H9 (cell line): ENCODE measurements around the gene CCDC13. TPM values are rescaled to one million over a fixed set of nuclear protein-coding genes. Genes with fewer than 3 reads are reported as not detected.
A peak's percentile ranks its signal among the peaks of the same experiment; 100 is the strongest.

ENCODE experiments used
- DNase-seq: peaks from one replicate; pipeline ENCODE4 v3.0.0-alpha.2; 2017
- H2AFZ ChIP-seq: one replicate; pipeline ENCODE4 v1.6.1; 2013; ENCODE audit warnings: mild to moderate bottlenecking, low read length, control low read depth, moderate library complexity
- H2AK5ac ChIP-seq: 2 replicates; pipeline ENCODE4 v1.6.1; 2013; ENCODE audit warnings: low read length, control low read depth, mixed read lengths; ENCODE audit not compliant: insufficient read length
- H2BK120ac ChIP-seq: one replicate; pipeline ENCODE4 v1.6.1; 2013; ENCODE audit warnings: low read depth, mild to moderate bottlenecking, low read length, control low read depth, inconsistent platforms; ENCODE audit not compliant: poor library complexity, severe bottlenecking
- H2BK12ac ChIP-seq: 2 replicates; pipeline ENCODE4 v1.6.1; 2013; ENCODE audit warnings: low read length, control low read depth, mixed read lengths, low read depth; ENCODE audit not compliant: insufficient read length
- H2BK15ac ChIP-seq: 2 replicates; pipeline ENCODE4 v1.6.1; 2013; ENCODE audit warnings: low read depth, low read length, control low read depth
- H2BK20ac ChIP-seq: one replicate; pipeline ENCODE4 v1.6.1; 2013; ENCODE audit warnings: low read depth, mild to moderate bottlenecking, low read length, control low read depth, inconsistent platforms; ENCODE audit not compliant: poor library complexity, severe bottlenecking
- H2BK5ac ChIP-seq: 2 replicates; pipeline ENCODE4 v1.6.1; 2013; ENCODE audit warnings: low read length, control low read depth, mixed read lengths; ENCODE audit not compliant: insufficient read length
- H3K14ac ChIP-seq: 2 replicates; pipeline ENCODE4 v1.6.1; 2013; ENCODE audit warnings: low read length, control low read depth; ENCODE audit not compliant: insufficient read depth
- H3K18ac ChIP-seq: 2 replicates; pipeline ENCODE4 v1.6.1; 2013; ENCODE audit warnings: low read depth, mild to moderate bottlenecking, mixed read lengths, low read length, control low read depth; ENCODE audit not compliant: insufficient read length
- H3K23ac ChIP-seq: 2 replicates; pipeline ENCODE4 v1.6.1; 2013; ENCODE audit warnings: low read length, control low read depth, mixed read lengths, low read depth; ENCODE audit not compliant: insufficient read length
- H3K23me2 ChIP-seq: 2 replicates; pipeline ENCODE4 v1.6.1; 2013; ENCODE audit warnings: low read depth, mild to moderate bottlenecking, mixed read lengths, low read length, control low read depth; ENCODE audit not compliant: insufficient read length, poor library complexity, severe bottlenecking
- H3K27ac ChIP-seq: 2 replicates; pipeline ENCODE4 v1.5.1; 2013; ENCODE audit warnings: low read length, control low read depth, mixed read lengths, low read depth; ENCODE audit not compliant: insufficient read length
- H3K27me3 ChIP-seq: 2 replicates; pipeline ENCODE4 v1.6.1; 2013; ENCODE audit warnings: low read length, control low read depth, inconsistent platforms; ENCODE audit not compliant: insufficient read depth
- H3K4ac ChIP-seq: 2 replicates; pipeline ENCODE4 v1.6.1; 2013; ENCODE audit warnings: low read depth, mild to moderate bottlenecking, control low read depth, inconsistent platforms, low read length, moderate library complexity
- H3K4me1 ChIP-seq: 2 replicates; pipeline ENCODE4 v1.6.1; 2013; ENCODE audit warnings: low read length, control low read depth, inconsistent platforms; ENCODE audit not compliant: insufficient read depth
- H3K4me2 ChIP-seq: 2 replicates; pipeline ENCODE4 v1.6.1; 2013; ENCODE audit warnings: low read length, control low read depth, mixed read lengths; ENCODE audit not compliant: insufficient read length, insufficient read depth
- H3K56ac ChIP-seq: 2 replicates; pipeline ENCODE4 v1.6.1; 2013; ENCODE audit warnings: low read depth, mild to moderate bottlenecking, mixed read lengths, low read length, control low read depth; ENCODE audit not compliant: insufficient read length
- H3K79me1 ChIP-seq: 2 replicates; pipeline ENCODE4 v1.6.1; 2013; ENCODE audit warnings: low read depth, mild to moderate bottlenecking, moderate library complexity, low read length, control low read depth, inconsistent platforms; ENCODE audit not compliant: insufficient read depth, poor library complexity, severe bottlenecking
- H3K79me2 ChIP-seq: 2 replicates; pipeline ENCODE4 v1.6.1; 2013; ENCODE audit warnings: low read length, control low read depth, inconsistent platforms; ENCODE audit not compliant: insufficient read depth
- H3K9ac ChIP-seq: 2 replicates; pipeline ENCODE4 v1.6.1; 2013; ENCODE audit warnings: low read length, control low read depth, mixed read lengths; ENCODE audit not compliant: insufficient read length; ENCODE audit errors: extremely low read depth
- H3K9me3 ChIP-seq: one replicate; pipeline ENCODE4 v1.6.1; 2013; ENCODE audit warnings: low read depth, low read length, inconsistent platforms; ENCODE audit not compliant: control insufficient read depth
- H3T11ph ChIP-seq: one replicate; pipeline ENCODE4 v1.6.1; 2013; ENCODE audit warnings: mild to moderate bottlenecking, low read length, control low read depth, inconsistent platforms
- H4K20me1 ChIP-seq: one replicate; pipeline ENCODE4 v1.6.1; 2013; ENCODE audit not compliant: control insufficient read depth, insufficient read length, insufficient read depth
- H4K5ac ChIP-seq: 2 replicates; pipeline ENCODE4 v1.6.1; 2013; ENCODE audit warnings: low read depth, mild to moderate bottlenecking, mixed read lengths, low read length, control low read depth; ENCODE audit not compliant: insufficient read length
- H4K8ac ChIP-seq: replicated peaks from 2 replicates; pipeline ENCODE4 v1.6.1; 2013; ENCODE audit warnings: low read length, control low read depth, mixed read lengths, low read depth; ENCODE audit not compliant: insufficient read length
- H4K91ac ChIP-seq: 2 replicates; pipeline ENCODE4 v1.6.1; 2013; ENCODE audit warnings: low read depth, mild to moderate bottlenecking, moderate library complexity, mixed read lengths, low read length, control low read depth; ENCODE audit not compliant: insufficient read length
- H3K27ac Mint-ChIP-seq, 3 experiments: 2 replicates in 2 of 3; 3 replicates in 1 of 3; pipeline ENCODE4 v1.8.0; 2020 to 2021; ENCODE audit warnings: mixed read lengths in 3 of 3, mild to moderate bottlenecking in 1 of 3, moderate library complexity in 1 of 3
- H3K27me3 Mint-ChIP-seq: 2 replicates; pipeline ENCODE4 v1.8.0; 2021; ENCODE audit warnings: low read depth, mild to moderate bottlenecking, moderate library complexity, mixed read lengths
- H3K36me3 Mint-ChIP-seq, 3 experiments: 2 replicates in 2 of 3; 3 replicates in 1 of 3; pipeline ENCODE4 v1.8.0; 2020 to 2021; ENCODE audit warnings: low read depth in 3 of 3, mixed read lengths in 3 of 3; ENCODE audit not compliant: insufficient read depth in 1 of 3
- H3K4me1 Mint-ChIP-seq, 2 experiments: 2 replicates each; pipeline ENCODE4 v1.8.0; 2020; ENCODE audit warnings: mixed read lengths in 2 of 2
- H3K4me3 Mint-ChIP-seq, 2 experiments: 2 replicates in 1 of 2; 3 replicates in 1 of 2; pipeline ENCODE4 v1.8.0; 2020 to 2021; ENCODE audit warnings: mild to moderate bottlenecking in 2 of 2, mixed read lengths in 2 of 2, moderate library complexity in 1 of 2
- H3K9me3 Mint-ChIP-seq, 2 experiments: 2 replicates in 1 of 2; 3 replicates in 1 of 2; pipeline ENCODE4 v1.8.0; 2020; ENCODE audit warnings: mild to moderate bottlenecking in 2 of 2, mixed read lengths in 2 of 2, moderate library complexity in 1 of 2
- WGBS: extraction: QIAGEN DNeasy Blood & Tissue Kit; methylation state at CpG from one replicate; pipeline ENCODE4 v1.1.7; 2013; ENCODE audit warnings: missing lambda C conversion rate, low lambda C conversion rate, mixed read lengths; ENCODE audit not compliant: insufficient read length; ENCODE audit errors: extremely low coverage; 5-methylcytosine and 5-hydroxymethylcytosine counted together
- total RNA-seq: library from RNA; stranded (reverse); gene quantifications from 2 replicates; pipeline ENCODE4 v1.2.1, GENCODE V29; 2021
- TF ChIP-seq, protein P1 (sequence below): fragments of 200-600 bp; sonication (generic); conservative IDR thresholded peaks from 3 replicates; pipeline ENCODE4 v1.8.0; 2021; ENCODE audit warnings: antibody characterized with exemption, mild to moderate bottlenecking

CCDC13 gene
- total RNA-seq, 1 experiment from 2014 or later: not detected

GRCh38 chr3:42732829-42733459 is 40.1 kb downstream of the CCDC13 start:
- H3T11ph ChIP-seq: no peak overlapping the region
- no peak overlapping the region for H4K5ac ChIP-seq
- no peak overlapping the region for H2BK20ac ChIP-seq
- H3K18ac ChIP-seq: no peak overlapping the region
- H2AFZ ChIP-seq: no peak overlapping the region
- peaks cover 5% of the 10 kb centered on the region for H3K27me3 Mint-ChIP-seq
- H3K14ac ChIP-seq: no peak overlapping the region; the same call in 1 of the 2 replicates
- no peaks in the 10 kb centered on the region for H3K23me2 ChIP-seq
- DNase-seq: peak; percentile 55
- no peaks in the 10 kb centered on the region for H3K27me3 ChIP-seq
- peaks cover 51 to 52% of the 10 kb centered on the region in 2 experiments for H3K4me1 Mint-ChIP-seq
- H2BK12ac ChIP-seq: no peak overlapping the region
- TF ChIP-seq, protein P1, sequence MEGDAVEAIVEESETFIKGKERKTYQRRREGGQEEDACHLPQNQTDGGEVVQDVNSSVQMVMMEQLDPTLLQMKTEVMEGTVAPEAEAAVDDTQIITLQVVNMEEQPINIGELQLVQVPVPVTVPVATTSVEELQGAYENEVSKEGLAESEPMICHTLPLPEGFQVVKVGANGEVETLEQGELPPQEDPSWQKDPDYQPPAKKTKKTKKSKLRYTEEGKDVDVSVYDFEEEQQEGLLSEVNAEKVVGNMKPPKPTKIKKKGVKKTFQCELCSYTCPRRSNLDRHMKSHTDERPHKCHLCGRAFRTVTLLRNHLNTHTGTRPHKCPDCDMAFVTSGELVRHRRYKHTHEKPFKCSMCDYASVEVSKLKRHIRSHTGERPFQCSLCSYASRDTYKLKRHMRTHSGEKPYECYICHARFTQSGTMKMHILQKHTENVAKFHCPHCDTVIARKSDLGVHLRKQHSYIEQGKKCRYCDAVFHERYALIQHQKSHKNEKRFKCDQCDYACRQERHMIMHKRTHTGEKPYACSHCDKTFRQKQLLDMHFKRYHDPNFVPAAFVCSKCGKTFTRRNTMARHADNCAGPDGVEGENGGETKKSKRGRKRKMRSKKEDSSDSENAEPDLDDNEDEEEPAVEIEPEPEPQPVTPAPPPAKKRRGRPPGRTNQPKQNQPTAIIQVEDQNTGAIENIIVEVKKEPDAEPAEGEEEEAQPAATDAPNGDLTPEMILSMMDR: peak; percentile 44; the same call in 1 of the 3 replicates
- no peaks in the 10 kb centered on the region; a peak in 1 of 5 replicates for H3K9me3 Mint-ChIP-seq
- H2AK5ac ChIP-seq: no peak overlapping the region
- H3K36me3 Mint-ChIP-seq: no peaks in the 10 kb centered on the region
- H4K91ac ChIP-seq: no peak overlapping the region
- no peaks in the 10 kb centered on the region for H3K79me1 ChIP-seq
- WGBS: no CpG with 5 or more reads among the region's 9 CpGs
- peak overlapping the region in 1 of 2 experiments; percentile 29; a peak in 1 of 5 replicates for H3K4me3 Mint-ChIP-seq
- H4K20me1 ChIP-seq: no peaks in the 10 kb centered on the region
- no peak overlapping the region for H3K23ac ChIP-seq
- H3K4me2 ChIP-seq: no peak overlapping the region
- H3K9me3 ChIP-seq: no peaks in the 10 kb centered on the region
- no peaks in the 10 kb centered on the region for H3K79me2 ChIP-seq
- no peak overlapping the region for H3K56ac ChIP-seq
- no peak overlapping the region for H3K27ac ChIP-seq
- H3K4ac ChIP-seq: no peak overlapping the region
- H3K27ac Mint-ChIP-seq: peak overlapping the region; percentile 67 to 92 (median 83); a peak in 4 of 7 replicates
- H4K8ac ChIP-seq: no peak overlapping the region
- H2BK5ac ChIP-seq: no peak overlapping the region
- H2BK15ac ChIP-seq: no peak overlapping the region
- peaks cover 9% of the 10 kb centered on the region; the same call in 1 of the 2 replicates for H3K4me1 ChIP-seq
- no peak overlapping the region for H3K9ac ChIP-seq
- no peak overlapping the region for H2BK120ac ChIP-seq
